Caco-2 (cell line): Measurements from ENCODE around the gene MYO5B. TPM values are rescaled to one million over a fixed set of nuclear protein-coding genes. Genes with fewer than 3 reads are reported as not detected.

Experiments used
- BruUV-seq: library from RNA; stranded (reverse); fragments of 400-500 nt; replicated peaks from 2 replicates; lab custom pipeline; 2021; lab: Mats Ljungman, UMichigan
- CTCF ChIA-PET: fragments of 300-600 bp; sonication (Branson Sonifier 250); formaldehyde crosslinking; loops from one replicate; lab custom pipeline; 2022; ENCODE audit warnings: antibody characterized with exemption; lab: Charles Lee
- POLR2A ChIA-PET: fragments of 300-600 bp; sonication (Branson Sonifier 250); formaldehyde crosslinking; loops from one replicate; lab custom pipeline; 2022; ENCODE audit warnings: antibody characterized with exemption; lab: Charles Lee
- DNase-seq, 2 experiments: peaks; one replicate each; pipeline versions ENCODE4 v3.0.0 to v3.0.0-alpha.2; 2020 to 2022
- H3K27me3 ChIP-seq: replicated peaks from 2 replicates; pipeline ENCODE4 v1.6.0; 2011; ENCODE audit warnings: low read length; ENCODE audit not compliant: control insufficient read depth, insufficient read depth
- H3K36me3 ChIP-seq: 2 replicates; pipeline ENCODE4 v1.5.1; 2011; ENCODE audit warnings: low read length; ENCODE audit not compliant: control insufficient read depth, insufficient read depth
- H3K4me1 ChIP-seq: fragments of 250-450 bp; sonication (Bioruptor Pico); 2 replicates; pipeline ENCODE4 v1.5.1; 2020; ENCODE audit warnings: mild to moderate bottlenecking
- H3K4me3 ChIP-seq: 2 replicates; pipeline ENCODE4 v1.5.1; 2011; ENCODE audit warnings: low read depth, mild to moderate bottlenecking, control low read depth, low read length
- H3K9me3 ChIP-seq: fragments of 250-450 bp; sonication (Bioruptor Pico); 2 replicates; pipeline ENCODE4 v1.5.1; 2020; ENCODE audit warnings: mild to moderate bottlenecking, moderate library complexity
- H3K27ac Mint-ChIP-seq: one replicate; pipeline ENCODE4 v1.8.0; 2022; ENCODE audit warnings: mixed read lengths; ENCODE audit not compliant: unreplicated experiment
- H3K27me3 Mint-ChIP-seq: one replicate; pipeline ENCODE4 v1.8.0; 2022; ENCODE audit warnings: mixed read lengths; ENCODE audit not compliant: insufficient read depth, unreplicated experiment
- H3K36me3 Mint-ChIP-seq: one replicate; pipeline ENCODE4 v1.8.0; 2022; ENCODE audit warnings: mild to moderate bottlenecking, mixed read lengths; ENCODE audit not compliant: insufficient read depth, unreplicated experiment
- H3K4me1 Mint-ChIP-seq: one replicate; pipeline ENCODE4 v1.8.0; 2022; ENCODE audit warnings: low read depth, mixed read lengths; ENCODE audit not compliant: unreplicated experiment
- H3K4me3 Mint-ChIP-seq: one replicate; pipeline ENCODE4 v1.8.0; 2022; ENCODE audit warnings: mild to moderate bottlenecking, moderate library complexity, mixed read lengths; ENCODE audit not compliant: unreplicated experiment
- H3K9me3 Mint-ChIP-seq: one replicate; pipeline ENCODE4 v1.8.0; 2022; ENCODE audit warnings: mixed read lengths; ENCODE audit not compliant: unreplicated experiment
- CTCF ChIP-seq, 2 experiments: fragments of 200-600 bp in 1 of 2; IDR thresholded peaks; 1 replicate in 1 of 2; 2 replicates in 1 of 2; pipeline versions ENCODE4 v1.5.1 to v1.8.0; 2011 to 2022; ENCODE audit warnings: antibody characterized with exemption in 1 of 2, control low read depth in 1 of 2, inconsistent platforms in 1 of 2, low read depth in 1 of 2, low read length in 1 of 2, mild to moderate bottlenecking in 1 of 2, moderate library complexity in 1 of 2; ENCODE audit not compliant: insufficient read depth in 1 of 2, severe bottlenecking in 1 of 2, unreplicated experiment in 1 of 2
- intact Hi-C: fragments of 100-400 bp; cut with micrococcal nuclease; formaldehyde crosslinking; loops from one replicate; pipeline ENCODE4 v1.10.0; 2022; ENCODE audit not compliant: unreplicated experiment
- total RNA-seq: library from RNA; stranded (reverse); gene quantifications from 2 replicates; pipeline ENCODE4 v1.2.3, GENCODE V29; 2022

Gene MYO5B
- total RNA-seq, 1 experiment from 2014 or later: 28.3 TPM

GRCh38 chr18:50143294-50143693 is 51.7 kb downstream of the MYO5B start:
- Histone ChIP-seq H3K36me3 (no peaks in the 10 kb centered on the region), H3K4me1 (peaks cover 13% of the 10 kb centered on the region), H3K4me3 (no peak overlapping the region), H3K9me3 (no peaks in the 10 kb centered on the region), H3K27me3 (no peaks in the 10 kb centered on the region)
- intact Hi-C loops: no loop called here
- no peak for TF ChIP-seq CTCF (IDR thresholded peaks at IDR 0.05; ENCODE audit: insufficient read depth in 1 of 2, low read depth in 1 of 2, low read length in 1 of 2, severe bottlenecking in 1 of 2, unreplicated experiment in 1 of 2)
- ChIA-PET POLR2A (no interaction called here), CTCF (no interaction called here)
- Mint-ChIP-seq H3K9me3 (no peaks in the 10 kb centered on the region), H3K36me3 (no peaks in the 10 kb centered on the region), H3K27ac (no peak overlapping the region), H3K4me3 (no peak overlapping the region), H3K4me1 (no peaks in the 10 kb centered on the region), H3K27me3 (no peaks in the 10 kb centered on the region)
- BruUV-seq: no TSS peak
- no peak for DNase-seq

GRCh38 chr18:50142441-50143120 is 52.4 kb downstream of the MYO5B start:
- Mint-ChIP-seq H3K4me3 (no peak overlapping the region), H3K27ac (no peak overlapping the region), H3K4me1 (no peaks in the 10 kb centered on the region), H3K9me3 (no peaks in the 10 kb centered on the region), H3K27me3 (no peaks in the 10 kb centered on the region), H3K36me3 (no peaks in the 10 kb centered on the region)
- ChIA-PET CTCF (no interaction called here), POLR2A (no interaction called here)
- DNase-seq: no peak
- Histone ChIP-seq H3K27me3 (no peaks in the 10 kb centered on the region), H3K4me1 (peaks cover 13% of the 10 kb centered on the region), H3K9me3 (no peaks in the 10 kb centered on the region), H3K4me3 (no peak overlapping the region), H3K36me3 (no peaks in the 10 kb centered on the region)
- intact Hi-C loops: no loop called here
- no TSS peak for BruUV-seq
- TF ChIP-seq CTCF (IDR thresholded peaks at IDR 0.05; ENCODE audit: insufficient read depth in 1 of 2, low read depth in 1 of 2, low read length in 1 of 2, severe bottlenecking in 1 of 2, unreplicated experiment in 1 of 2): no peak

GRCh38 chr18:50138181-50139064 is 56.5 kb downstream of the MYO5B start:
- Mint-ChIP-seq H3K4me1 (no peaks in the 10 kb centered on the region), H3K9me3 (no peaks in the 10 kb centered on the region), H3K4me3 (no peak overlapping the region), H3K36me3 (no peaks in the 10 kb centered on the region), H3K27ac (no peak overlapping the region), H3K27me3 (no peaks in the 10 kb centered on the region)
- Histone ChIP-seq H3K4me3 (no peak overlapping the region), H3K4me1 (no peaks in the 10 kb centered on the region; the same call in 1 of the 2 replicates), H3K27me3 (no peaks in the 10 kb centered on the region), H3K9me3 (no peaks in the 10 kb centered on the region), H3K36me3 (no peaks in the 10 kb centered on the region)
- BruUV-seq: no TSS peak
- ChIA-PET POLR2A (no interaction called here), CTCF (no interaction called here)
- intact Hi-C loops: no loop called here
- TF ChIP-seq CTCF (IDR thresholded peaks at IDR 0.05; ENCODE audit: insufficient read depth in 1 of 2, low read depth in 1 of 2, low read length in 1 of 2, severe bottlenecking in 1 of 2, unreplicated experiment in 1 of 2): no peak
- DNase-seq: no peak
